GM12878 (cell line): ENCODE measurements around the gene GUCY1A1. TPM values are rescaled to one million over a fixed set of nuclear protein-coding genes. Genes with fewer than 3 reads are reported as not detected.

Source experiments
- ATAC-seq: fragments of 200-7000 bp; cut with Tn5 transposase; 3 replicates; pipeline ENCODE4 v1.9.1; 2020; ENCODE audit warnings: mild to moderate bottlenecking, moderate library complexity
- BruUV-seq: library from RNA; stranded (reverse); fragments of 400-500 nt; replicated peaks from 2 replicates; lab custom pipeline; 2021; lab: Mats Ljungman, UMichigan
- CTCF ChIA-PET: fragments of 300-600 bp; sonication (Branson Sonifier 250); formaldehyde crosslinking; extraction: SDS; loops from one replicate; lab custom pipeline; 2021; ENCODE audit warnings: inconsistent platforms; lab: Yijun Ruan, JAX
- POLR2A ChIA-PET: fragments of 350-600 bp; formaldehyde crosslinking; extraction: SDS; loops from one replicate; lab custom pipeline; 2021; ENCODE audit warnings: inconsistent platforms; lab: Charles Lee
- RAD21 ChIA-PET: fragments of 300-600 bp; sonication (Branson Sonifier 250); formaldehyde crosslinking; loops from one replicate; lab custom pipeline; 2023; ENCODE audit warnings: antibody characterized with exemption; ENCODE audit not compliant: unreplicated experiment; lab: Charles Lee
- SMC1A ChIA-PET: fragments of 300-600 bp; sonication (Branson Sonifier 250); formaldehyde crosslinking; loops from one replicate; lab custom pipeline; 2023; ENCODE audit not compliant: unreplicated experiment, uncharacterized antibody; lab: Charles Lee
- DNase-seq: peaks from one replicate; pipeline ENCODE4 v3.0.0-alpha.2; 2011; ENCODE audit warnings: low read depth, low spot score
- FAIRE-seq: peaks from 3 replicates; lab custom pipeline; 2011; peaks lifted over from hg19 to GRCh38; lab: Jason Lieb, UNC
- H2AFZ ChIP-seq: 2 replicates; pipeline ENCODE4 v1.6.0; 2011; ENCODE audit warnings: low read depth, low read length, control low read depth; ENCODE audit not compliant: control insufficient read depth
- H3K27ac ChIP-seq: 2 replicates; pipeline ENCODE4 v1.5.1; 2011; ENCODE audit warnings: control low read depth; ENCODE audit not compliant: control insufficient read depth, insufficient read depth
- H3K27me3 ChIP-seq, 2 experiments: replicated peaks in 1 of 2; 2 replicates each; pipeline versions ENCODE4 v1.6.0 to v1.6.1; 2011; ENCODE audit warnings: low read length in 1 of 2; ENCODE audit not compliant: control insufficient read depth in 2 of 2, insufficient read depth in 2 of 2
- H3K36me3 ChIP-seq, 2 experiments: 2 replicates each; pipeline ENCODE4 v1.5.1; 2011; ENCODE audit warnings: low read length in 1 of 2; ENCODE audit not compliant: control insufficient read depth in 2 of 2, insufficient read depth in 2 of 2
- H3K4me1 ChIP-seq: 2 replicates; pipeline ENCODE4 v1.6.1; 2011; ENCODE audit warnings: mild to moderate bottlenecking, low read length, moderate library complexity, mixed read lengths; ENCODE audit not compliant: control insufficient read depth, insufficient read depth
- H3K4me2 ChIP-seq: 2 replicates; pipeline ENCODE4 v1.6.0; 2011; ENCODE audit warnings: control low read depth; ENCODE audit not compliant: control insufficient read depth, insufficient read depth
- H3K4me3 ChIP-seq: fragments of 200-600 bp; sonication (generic); 2 replicates; pipeline ENCODE4 v1.5.1; 2016
- H3K79me2 ChIP-seq: 2 replicates; pipeline ENCODE4 v1.6.0; 2011; ENCODE audit warnings: low read length; ENCODE audit not compliant: control insufficient read depth, insufficient read depth
- H3K9ac ChIP-seq: 2 replicates; pipeline ENCODE4 v1.8.0; 2011; ENCODE audit warnings: low read length, control low read depth, mixed read lengths; ENCODE audit not compliant: control insufficient read depth, insufficient read depth
- H3K9me3 ChIP-seq: replicated peaks from 3 replicates; pipeline ENCODE4 v1.5.1; 2011; ENCODE audit warnings: mild to moderate bottlenecking, low read length; ENCODE audit not compliant: control insufficient read depth, insufficient read depth
- H4K20me1 ChIP-seq: 2 replicates; pipeline ENCODE4 v1.6.0; 2011; ENCODE audit not compliant: control insufficient read depth, insufficient read depth
- CBFB ChIP-seq: IDR thresholded peaks from 2 replicates; pipeline ENCODE4 v1.6.1; 2016; ENCODE audit warnings: antibody characterized with exemption, low read depth
- CBX3 ChIP-seq: fragments of 200-600 bp; sonication (generic); IDR thresholded peaks from 2 replicates; pipeline ENCODE4 v1.6.1; 2016; ENCODE audit warnings: low read depth, borderline replicate concordance
- FOXK2 ChIP-seq: fragments of 450-650 bp; IDR thresholded peaks from 2 replicates; pipeline ENCODE4 v1.6.1; 2017; ENCODE audit warnings: mild to moderate bottlenecking, moderate library complexity
- FOXM1 ChIP-seq: IDR thresholded peaks from 2 replicates; pipeline ENCODE4 v1.6.1; 2012; ENCODE audit warnings: low read depth, mild to moderate bottlenecking, inconsistent platforms, low read length, moderate library complexity
- HDAC2 ChIP-seq: fragments of 200-600 bp; sonication (generic); IDR thresholded peaks from 2 replicates; pipeline ENCODE4 v1.6.1; 2017
- HDGF ChIP-seq: fragments of 450-650 bp; IDR thresholded peaks from 2 replicates; pipeline ENCODE4 v1.6.1; 2016; ENCODE audit warnings: antibody characterized with exemption
- MEF2B ChIP-seq: fragments of 450-650 bp; IDR thresholded peaks from 2 replicates; pipeline ENCODE4 v1.6.1; 2018; ENCODE audit warnings: mild to moderate bottlenecking, moderate library complexity; ENCODE audit not compliant: partially characterized antibody, poor library complexity, severe bottlenecking
- RAD51 ChIP-seq: fragments of 450-650 bp; IDR thresholded peaks from 2 replicates; pipeline ENCODE4 v1.6.1; 2016; ENCODE audit warnings: moderate library complexity, mild to moderate bottlenecking, inconsistent platforms
- SIX5 ChIP-seq: IDR thresholded peaks from 2 replicates; pipeline ENCODE4 v1.6.1; 2011; ENCODE audit warnings: mild to moderate bottlenecking, low read depth, low read length, moderate library complexity; ENCODE audit not compliant: severe bottlenecking
- WGBS: methylation state at CpG from one replicate; pipeline ENCODE4 v1.1.6; 2016; ENCODE audit warnings: low lambda C conversion rate; ENCODE audit not compliant: insufficient replicate concordance, insufficient coverage; ENCODE audit errors: missing lambda C conversion rate; 5-methylcytosine and 5-hydroxymethylcytosine counted together
- in situ Hi-C: fragments of 300-500 bp; cut with MboI; formaldehyde crosslinking; loops from 9 replicates; pipeline ENCODE4 v1.14.3; 2018; ENCODE audit warnings: mixed read lengths
- intact Hi-C: fragments of 100-400 bp; cut with micrococcal nuclease; formaldehyde crosslinking; loops from one replicate; pipeline ENCODE4 v1.14.2; 2022; ENCODE audit not compliant: unreplicated experiment
- polyA plus RNA-seq, 11 experiments: library from polyadenylated mRNA; depleted of rRNA in 4 of 11; unstranded in 6 of 11; stranded (reverse) in 5 of 11; fragments of >200 nt; fragmentation: Nextera tagmentation in 4 of 11; fragmentation: Illumina TruSeq in 1 of 11; extraction: Ambion mirVana in 4 of 11; extraction: Trizol in 1 of 11; gene quantifications; 1 replicate in 1 of 11; 2 replicates in 10 of 11; pipeline versions ENCODE4 v1.2.1 to v1.2.3, GENCODE V29; 2011 to 2016; ENCODE audit warnings: inconsistent platforms in 2 of 11, missing spikeins in 2 of 11, low read depth in 1 of 11
- total RNA-seq, 4 experiments: library from RNA; depleted of rRNA in 3 of 4; stranded (reverse); fragments of >200 nt in 3 of 4; fragmentation: Illumina TruSeq in 1 of 4; extraction: Trizol in 1 of 4; gene quantifications; 2 replicates each; pipeline versions ENCODE4 v1.2.1 to v1.2.3, GENCODE V29; 2013 to 2021
- TF ChIP-seq, protein P1 (sequence below): IDR thresholded peaks from 2 replicates; pipeline ENCODE4 v1.6.1; 2011; ENCODE audit warnings: low read depth, mild to moderate bottlenecking, low read length, moderate library complexity, borderline replicate concordance; ENCODE audit errors: extremely low read depth

Gene GUCY1A1
- total and polyA plus RNA-seq, 10 of the 15 experiments (the other 5 are each of a cell fraction or from before 2014, with no cell fraction given) = 0.44 to 22.6 (median 0.55) TPM

DNA sequence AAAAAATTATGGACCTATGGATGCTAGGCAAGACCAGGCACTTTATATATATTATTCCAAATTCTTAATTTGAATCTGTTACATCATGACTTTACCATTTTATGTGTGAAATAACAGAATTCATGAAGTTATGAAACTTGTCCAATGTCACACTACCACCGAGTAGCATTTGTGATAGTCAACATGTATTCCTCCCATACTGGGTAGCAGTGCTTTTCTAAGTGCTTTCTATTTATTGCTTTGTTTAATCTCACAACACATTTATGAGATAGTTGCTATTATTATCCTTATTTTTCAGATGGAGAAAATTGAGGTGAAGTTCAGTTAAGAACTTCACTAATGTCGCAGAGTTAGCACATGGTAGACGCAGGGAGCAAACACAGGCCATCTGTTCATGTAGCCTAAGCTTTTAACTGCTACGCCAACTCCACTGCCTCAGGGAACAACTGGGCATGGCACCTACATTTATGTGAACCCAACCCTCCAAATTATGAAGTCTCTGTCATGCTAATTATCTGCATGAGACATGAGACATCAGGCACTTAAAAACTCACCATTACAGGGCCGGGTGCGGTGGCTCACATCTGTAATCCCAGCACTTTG, 20.8 kb downstream of the GUCY1A1 start:
- ChIA-PET CTCF (interaction anchor here (0.6 to 1.5 kb wide), 3 partner anchors 12 to 56 kb away, joined by 3 to 6 read pairs (median 4); no protein-coding TSS in a partner anchor), RAD21 (interaction anchor here (0.6 to 1.5 kb wide), 4 partner anchors 8 to 99 kb away, joined by 3 to 5 read pairs (median 4); no protein-coding TSS in a partner anchor), SMC1A (interaction anchor here (0.8 to 6.0 kb wide), 9 partner anchors 9 to 158 kb away, joined by 3 to 48 read pairs (median 4); no protein-coding TSS in a partner anchor), POLR2A (interaction anchor here (1.3 to 1.6 kb wide), 3 partner anchors 15 to 71 kb away, joined by 4 read pairs; partner anchors contain the start of gene GUCY1B1)
- WGBS = 49% methylated on average over 6 of the region's 6 CpGs
- TF ChIP-seq, protein P1, sequence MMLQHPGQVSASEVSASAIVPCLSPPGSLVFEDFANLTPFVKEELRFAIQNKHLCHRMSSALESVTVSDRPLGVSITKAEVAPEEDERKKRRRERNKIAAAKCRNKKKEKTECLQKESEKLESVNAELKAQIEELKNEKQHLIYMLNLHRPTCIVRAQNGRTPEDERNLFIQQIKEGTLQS = no peak
- no peak for TF ChIP-seq CBX3
- TF ChIP-seq HDAC2 = no peak
- TF ChIP-seq HDGF = no peak
- TF ChIP-seq CBFB = no peak
- TF ChIP-seq MEF2B = no peak
- no peak for TF ChIP-seq SIX5
- TF ChIP-seq FOXK2 = no peak
- no peak for TF ChIP-seq FOXM1
- no peak for TF ChIP-seq RAD51
- no peak for ATAC-seq
- Histone ChIP-seq H3K9me3 (no peaks in the 10 kb centered on the region), H3K27ac (no peak overlapping the region), H3K9ac (no peak overlapping the region), H3K4me3 (no peak overlapping the region), H2AFZ (no peak overlapping the region), H3K4me1 (no peaks in the 10 kb centered on the region), H3K4me2 (no peak overlapping the region), H4K20me1 (no peaks in the 10 kb centered on the region), H3K36me3 (no peaks in the 10 kb centered on the region), H3K27me3 (no peaks in the 10 kb centered on the region), H3K79me2 (no peaks in the 10 kb centered on the region)
- intact Hi-C loops = no loop called here
- no TSS peak for BruUV-seq
- FAIRE-seq = no peak
- in situ Hi-C loops = no loop called here
- no peak for DNase-seq
